Stimulated activated effector memory CD8-positive, alpha-beta T cell treated with anti-CD3 and anti-CD28 coated beads, Interleukin-12 subunit alpha, Interleukin-12 subunit beta, amount 100 ng/mL, for 72 hours (primary cell): ENCODE results near the gene CEMIP.

ENCODE experiments used
- ATAC-seq: fragments of 150-1000 bp; cut with Tn5 transposase; 2 replicates; pipeline ENCODE4 v1.10.0; 2021
- DNase-seq, 2 donors: peaks; one replicate each; pipeline ENCODE4 v3.0.0; 2021 to 2022; ENCODE audit warnings: low spot score in 2 of 2
- H3K27ac Mint-ChIP-seq: one replicate; pipeline ENCODE4 v1.8.0; 2022; ENCODE audit warnings: mild to moderate bottlenecking, mixed read lengths
- H3K36me3 Mint-ChIP-seq: one replicate; pipeline ENCODE4 v1.8.0; 2022; ENCODE audit warnings: mild to moderate bottlenecking, mixed read lengths
- H3K4me1 Mint-ChIP-seq: one replicate; pipeline ENCODE4 v1.8.0; 2022; ENCODE audit warnings: mixed read lengths
- H3K4me3 Mint-ChIP-seq: one replicate; pipeline ENCODE4 v1.8.0; 2022; ENCODE audit warnings: mild to moderate bottlenecking, mixed read lengths
- H3K9me3 Mint-ChIP-seq: one replicate; pipeline ENCODE4 v1.8.0; 2022; ENCODE audit warnings: mixed read lengths

The CEMIP gene

GRCh38 chr15:80856400-80856799 lies 77.2 kb downstream of the CEMIP start:
- no peaks in the 10 kb centered on the region for H3K36me3 Mint-ChIP-seq
- no peak overlapping the region for H3K27ac Mint-ChIP-seq
- no peak for DNase-seq
- no peak overlapping the region for H3K4me3 Mint-ChIP-seq
- H3K9me3 Mint-ChIP-seq, result no peaks in the 10 kb centered on the region
- ATAC-seq, result no peak
- no peaks in the 10 kb centered on the region for H3K4me1 Mint-ChIP-seq

- ATAC-seq, result no peak
- Mint-ChIP-seq H3K27ac (no peak overlapping the region), H3K9me3 (no peaks in the 10 kb centered on the region), H3K36me3 (no peaks in the 10 kb centered on the region), H3K4me1 (no peaks in the 10 kb centered on the region), H3K4me3 (no peak overlapping the region)
- no peak for DNase-seq
These were observed 77.7 kb downstream of the CEMIP start for GRCh38 chr15:80856809-80857377.

GRCh38 chr15:80861731-80862170 lies 82.6 kb downstream of the CEMIP start:
- Mint-ChIP-seq H3K36me3 (no peaks in the 10 kb centered on the region), H3K27ac (no peak overlapping the region), H3K4me1 (no peaks in the 10 kb centered on the region), H3K4me3 (no peak overlapping the region), H3K9me3 (no peaks in the 10 kb centered on the region)
- DNase-seq (no peak), ATAC-seq (peak; percentile 7)

- Mint-ChIP-seq H3K4me3 (no peak overlapping the region), H3K36me3 (no peaks in the 10 kb centered on the region), H3K9me3 (no peaks in the 10 kb centered on the region), H3K27ac (no peak overlapping the region), H3K4me1 (no peaks in the 10 kb centered on the region)
- DNase-seq (no peak), ATAC-seq (no peak)
These were observed 85.5 kb downstream of the CEMIP start for GRCh38 chr15:80864666-80865065.

- no peak for DNase-seq
These were observed 87.8 kb downstream of the CEMIP start for GRCh38 chr15:80866936-80867335.

GRCh38 chr15:80870366-80870765 lies 91.2 kb downstream of the CEMIP start:
- no peak for ATAC-seq
- H3K36me3 Mint-ChIP-seq, result no peaks in the 10 kb centered on the region
- H3K4me3 Mint-ChIP-seq, result no peak overlapping the region
- no peaks in the 10 kb centered on the region for H3K4me1 Mint-ChIP-seq
- DNase-seq, result no peak
- H3K9me3 Mint-ChIP-seq, result no peaks in the 10 kb centered on the region
- no peak overlapping the region for H3K27ac Mint-ChIP-seq

More at GRCh38 chr15:80866936-80867335, 87.8 kb downstream of the CEMIP start:
- Mint-ChIP-seq H3K4me3 (no peak overlapping the region), H3K36me3 (no peaks in the 10 kb centered on the region), H3K4me1 (no peaks in the 10 kb centered on the region), H3K9me3 (no peaks in the 10 kb centered on the region), H3K27ac (no peak overlapping the region)
- no peak for ATAC-seq

- Mint-ChIP-seq H3K36me3 (no peaks in the 10 kb centered on the region), H3K4me3 (no peak overlapping the region), H3K4me1 (no peaks in the 10 kb centered on the region), H3K27ac (no peak overlapping the region), H3K9me3 (no peaks in the 10 kb centered on the region)
- ATAC-seq (no peak), DNase-seq (no peak)
These were observed 91.7 kb downstream of the CEMIP start for GRCh38 chr15:80870893-80871292.

- Mint-ChIP-seq H3K9me3 (no peaks in the 10 kb centered on the region), H3K36me3 (no peaks in the 10 kb centered on the region), H3K4me3 (no peak overlapping the region), H3K27ac (no peak overlapping the region), H3K4me1 (no peaks in the 10 kb centered on the region)
- no peak for ATAC-seq
- no peak for DNase-seq
These were observed 92.7 kb downstream of the CEMIP start for GRCh38 chr15:80871858-80872257.

- no peak overlapping the region for H3K27ac Mint-ChIP-seq
- no peaks in the 10 kb centered on the region for H3K9me3 Mint-ChIP-seq
- DNase-seq (no peak), ATAC-seq (no peak)
- no peaks in the 10 kb centered on the region for H3K36me3 Mint-ChIP-seq
- no peaks in the 10 kb centered on the region for H3K4me1 Mint-ChIP-seq
- H3K4me3 Mint-ChIP-seq, result no peak overlapping the region
These were observed 94.3 kb downstream of the CEMIP start for GRCh38 chr15:80873366-80873952.

- H3K4me1 Mint-ChIP-seq, result no peaks in the 10 kb centered on the region
- no peaks in the 10 kb centered on the region for H3K36me3 Mint-ChIP-seq
- H3K4me3 Mint-ChIP-seq, result no peak overlapping the region
- no peaks in the 10 kb centered on the region for H3K9me3 Mint-ChIP-seq
- DNase-seq (no peak), ATAC-seq (no peak)
- no peak overlapping the region for H3K27ac Mint-ChIP-seq
These were observed 96.6 kb downstream of the CEMIP start for GRCh38 chr15:80875568-80876347.

GRCh38 chr15:80876348-80876674 lies 97.1 kb downstream of the CEMIP start:
- no peaks in the 10 kb centered on the region for H3K36me3 Mint-ChIP-seq
- no peak overlapping the region for H3K27ac Mint-ChIP-seq
- H3K4me3 Mint-ChIP-seq, result no peak overlapping the region
- no peak for DNase-seq
- H3K9me3 Mint-ChIP-seq, result no peaks in the 10 kb centered on the region
- no peak for ATAC-seq
- no peaks in the 10 kb centered on the region for H3K4me1 Mint-ChIP-seq

GRCh38 chr15:80878242-80878866 lies 99.2 kb downstream of the CEMIP start:
- H3K4me3 Mint-ChIP-seq, result no peak overlapping the region
- DNase-seq (no peak), ATAC-seq (no peak)
- H3K36me3 Mint-ChIP-seq, result no peaks in the 10 kb centered on the region
- H3K4me1 Mint-ChIP-seq, result no peaks in the 10 kb centered on the region
- no peak overlapping the region for H3K27ac Mint-ChIP-seq
- H3K9me3 Mint-ChIP-seq, result no peaks in the 10 kb centered on the region

- ATAC-seq (no peak), DNase-seq (no peak)
- no peak overlapping the region for H3K27ac Mint-ChIP-seq
- no peaks in the 10 kb centered on the region for H3K4me1 Mint-ChIP-seq
- no peaks in the 10 kb centered on the region for H3K9me3 Mint-ChIP-seq
- H3K4me3 Mint-ChIP-seq, result no peak overlapping the region
- no peaks in the 10 kb centered on the region for H3K36me3 Mint-ChIP-seq
These were observed 99.7 kb downstream of the CEMIP start for GRCh38 chr15:80878867-80879250.

- Mint-ChIP-seq H3K36me3 (no peaks in the 10 kb centered on the region), H3K4me1 (no peaks in the 10 kb centered on the region), H3K4me3 (no peak overlapping the region), H3K27ac (no peak overlapping the region), H3K9me3 (no peaks in the 10 kb centered on the region)
- ATAC-seq, result no peak
- DNase-seq, result no peak
These were observed 100.9 kb downstream of the CEMIP start for GRCh38 chr15:80880086-80880485.

GRCh38 chr15:80883641-80884040 lies 104.5 kb downstream of the CEMIP start:
- Mint-ChIP-seq H3K27ac (no peak overlapping the region), H3K4me1 (no peaks in the 10 kb centered on the region)
- no peak for ATAC-seq

More at GRCh38 chr15:80883641-80884040, 104.5 kb downstream of the CEMIP start:
- Mint-ChIP-seq H3K9me3 (no peaks in the 10 kb centered on the region), H3K4me3 (no peak overlapping the region), H3K36me3 (no peaks in the 10 kb centered on the region)
- DNase-seq, result no peak
